M059J (cell line): Measurements from ENCODE around the gene ATG101. TPM values are rescaled to one million over a fixed set of nuclear protein-coding genes. Genes with fewer than 3 reads are reported as not detected.

Experiments
- DNase-seq: peaks from one replicate; pipeline ENCODE4 v3.0.0-alpha.2; 2012; ENCODE audit warnings: low read depth
- total RNA-seq: library from RNA; depleted of rRNA; stranded (reverse); fragments of >200 nt; shearing (Covaris generic); gene quantifications from 2 replicates; pipeline ENCODE4 v1.2.3, GENCODE V29; 2014; rRNA removed

ATG101 gene, protein sequence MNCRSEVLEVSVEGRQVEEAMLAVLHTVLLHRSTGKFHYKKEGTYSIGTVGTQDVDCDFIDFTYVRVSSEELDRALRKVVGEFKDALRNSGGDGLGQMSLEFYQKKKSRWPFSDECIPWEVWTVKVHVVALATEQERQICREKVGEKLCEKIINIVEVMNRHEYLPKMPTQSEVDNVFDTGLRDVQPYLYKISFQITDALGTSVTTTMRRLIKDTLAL
- total RNA-seq = 52.6 and 62.0 TPM in 2 replicates

DNA sequence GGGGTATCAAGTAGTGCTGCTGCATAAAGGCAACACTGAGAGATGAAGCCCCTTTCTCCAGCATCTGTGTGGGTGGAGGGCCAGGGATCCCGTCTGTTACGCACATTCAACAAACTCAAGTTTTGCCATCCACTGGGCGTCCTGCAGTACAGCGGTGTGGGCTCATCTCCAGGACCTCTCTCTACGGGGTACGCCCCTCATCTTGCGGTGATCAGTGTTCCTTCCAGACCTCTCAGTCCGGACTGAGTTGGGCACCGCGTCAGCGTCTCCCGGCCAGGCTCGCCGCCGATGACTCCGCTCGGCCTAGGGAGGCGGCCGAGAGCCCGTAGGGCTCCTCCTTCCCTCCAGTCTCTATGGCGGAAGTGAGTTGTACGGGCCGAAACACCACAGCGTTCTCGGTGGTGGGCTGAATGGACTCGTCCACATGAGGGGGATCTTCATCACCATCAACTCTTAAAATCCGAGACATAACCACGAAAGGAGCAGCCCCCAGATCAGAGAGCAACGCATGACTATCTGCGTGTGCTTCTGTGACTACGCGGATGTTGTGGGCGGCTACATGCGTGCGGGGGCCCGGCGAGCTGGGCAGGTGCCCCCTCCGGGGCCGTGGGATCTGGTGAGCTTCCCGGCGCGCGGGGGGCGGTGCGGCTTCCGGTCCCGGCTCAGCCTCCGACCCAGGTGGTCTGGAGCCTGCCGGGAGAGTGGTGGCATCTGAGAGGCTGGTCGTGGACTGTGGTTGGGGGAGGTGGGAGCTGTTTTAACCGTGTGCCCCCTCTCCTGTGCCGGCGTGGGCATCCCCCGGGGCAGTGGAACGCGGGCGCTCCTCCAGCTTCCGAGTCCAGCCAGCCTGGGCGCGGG lies at the start of gene ATG101:
Gene ATG101 (plus strand): TSS at position 652 of the 858 bp plus-strand sequence. CDS start 3,673 bp downstream, outside the sequence.
- DNase-seq = peak; percentile 89

DNA sequence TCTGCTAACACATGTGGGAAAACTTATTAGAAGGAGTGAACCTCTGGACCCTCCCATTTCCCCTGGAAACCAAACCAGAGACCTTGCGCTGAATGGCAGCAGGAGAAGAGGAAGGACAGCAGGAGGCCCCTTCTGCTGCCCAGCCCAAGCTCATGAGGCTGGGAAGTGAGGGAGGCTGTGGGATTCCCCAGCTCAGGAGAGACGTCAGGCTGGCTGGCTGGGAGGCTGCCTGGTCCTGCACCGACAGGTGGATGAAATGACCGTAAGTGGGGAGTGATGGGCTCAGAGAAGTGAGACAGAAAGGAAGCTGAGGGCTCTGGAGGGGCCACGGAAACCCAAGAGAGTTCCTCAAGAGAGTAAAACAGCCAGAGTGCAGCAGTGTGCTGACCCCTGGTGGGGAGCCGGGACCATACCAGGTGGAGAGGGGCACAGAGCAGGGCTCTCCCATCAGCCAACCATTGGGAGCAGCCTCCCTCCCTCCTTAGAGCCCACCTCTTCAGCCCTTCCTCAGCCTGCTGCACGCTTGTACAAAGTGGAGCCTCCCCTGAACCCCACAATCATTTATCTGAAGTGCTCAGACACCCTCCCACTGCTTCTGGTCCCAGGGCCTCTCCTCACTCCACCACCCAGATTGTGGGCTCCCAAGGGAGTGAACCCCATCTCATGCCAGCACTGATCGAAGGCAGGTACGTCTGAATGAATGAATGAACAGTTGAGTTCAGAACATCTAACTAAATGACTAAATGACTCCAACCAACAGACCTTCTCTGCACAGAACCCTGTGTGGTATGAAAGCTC lies 49.0 kb upstream of the ATG101 start:
- DNase-seq = peak; percentile 39

DNA sequence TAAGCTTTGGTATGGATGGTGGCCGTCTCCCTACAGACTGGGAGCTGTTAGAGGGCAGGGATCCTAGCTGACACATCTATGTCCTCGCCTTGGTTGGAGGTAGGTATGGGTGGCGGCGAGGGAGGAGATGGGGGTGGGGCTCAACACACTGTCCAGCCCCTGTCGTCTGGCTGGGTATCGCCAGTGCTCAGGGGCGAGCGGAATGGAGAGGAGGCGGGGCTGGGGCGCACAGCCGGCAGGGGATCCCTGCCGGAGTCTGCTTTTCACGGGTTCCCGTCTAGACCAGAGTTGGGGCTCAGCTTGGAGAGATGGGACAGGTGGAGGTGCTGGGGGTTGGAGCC lies 47.0 kb upstream of the ATG101 start:
- peak; percentile 12 for DNase-seq

DNA sequence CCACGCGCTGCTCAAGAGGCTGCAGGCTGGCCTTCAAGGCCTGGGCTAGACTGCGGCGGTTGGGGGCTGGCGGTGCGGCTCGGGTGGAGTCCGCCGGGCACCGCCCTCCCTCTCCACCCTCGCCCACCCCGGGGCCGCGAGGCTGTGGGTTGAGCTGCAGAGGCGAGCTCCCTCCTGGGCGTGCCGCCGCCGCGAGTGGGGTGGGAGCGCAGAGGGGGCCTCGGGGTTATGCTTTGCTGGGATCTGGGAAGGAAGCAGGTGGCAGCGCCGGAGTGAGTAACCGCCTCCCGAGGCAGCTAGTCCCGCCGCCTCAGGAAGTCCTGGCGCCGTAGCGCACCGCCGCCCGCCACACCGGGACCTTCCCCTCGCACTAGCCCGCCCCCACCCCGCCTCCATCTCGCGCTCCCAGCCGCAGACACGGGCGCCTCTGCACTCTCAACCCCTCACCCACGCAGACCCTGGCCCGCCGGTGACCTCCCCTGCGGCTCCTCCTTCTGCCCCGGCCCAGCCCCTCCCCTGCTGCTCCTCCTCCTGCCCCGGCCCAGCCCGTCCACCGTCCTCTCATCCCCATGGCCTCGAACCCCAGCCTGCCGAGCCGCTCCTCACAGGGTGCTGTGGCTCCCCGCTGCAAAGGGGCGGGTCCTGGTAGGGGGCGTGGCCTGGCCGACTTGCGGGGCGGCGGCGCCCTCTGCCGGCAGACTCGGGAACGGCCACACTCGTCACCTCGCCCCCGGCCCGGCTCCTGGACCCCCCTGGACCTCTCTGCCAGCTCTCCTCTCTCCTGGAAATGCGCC lies 46.4 kb upstream of the ATG101 start:
- DNase-seq = peak; percentile 57

DNA sequence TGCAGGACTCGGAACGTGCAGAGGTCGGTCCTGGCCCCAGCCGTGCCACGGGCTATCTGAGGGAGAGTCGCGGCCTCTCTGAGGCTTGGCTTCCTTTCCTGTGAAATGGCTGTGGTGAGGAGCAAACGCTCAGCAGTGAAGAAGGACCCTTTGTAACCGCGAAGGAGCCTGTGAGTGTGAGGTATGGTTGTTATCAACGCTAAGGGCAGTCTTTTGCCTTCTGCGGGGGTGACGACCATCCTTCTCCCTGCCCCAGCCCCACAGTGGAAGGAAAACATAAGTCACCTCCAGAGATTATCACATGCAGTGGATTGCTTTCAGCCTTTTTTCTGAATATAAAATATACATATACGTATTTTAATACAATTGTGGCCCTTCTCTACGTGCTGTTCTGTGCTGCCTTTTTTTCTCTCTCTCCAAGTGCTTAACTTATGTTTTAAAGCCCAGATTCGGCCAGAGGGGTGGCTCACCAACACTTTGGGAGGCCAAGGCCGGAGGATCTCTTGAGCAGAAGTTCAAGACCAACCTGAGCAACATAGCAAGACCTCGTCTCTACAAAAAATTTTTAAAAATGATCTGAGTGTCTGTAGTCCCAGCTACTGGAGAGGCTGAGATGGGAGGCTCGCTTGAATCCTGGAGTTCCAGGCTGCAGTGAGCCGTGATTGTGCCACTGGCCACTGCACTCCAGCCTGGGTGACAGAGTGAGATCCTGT lies 45.6 kb upstream of the ATG101 start:
- DNase-seq = no peak

DNA sequence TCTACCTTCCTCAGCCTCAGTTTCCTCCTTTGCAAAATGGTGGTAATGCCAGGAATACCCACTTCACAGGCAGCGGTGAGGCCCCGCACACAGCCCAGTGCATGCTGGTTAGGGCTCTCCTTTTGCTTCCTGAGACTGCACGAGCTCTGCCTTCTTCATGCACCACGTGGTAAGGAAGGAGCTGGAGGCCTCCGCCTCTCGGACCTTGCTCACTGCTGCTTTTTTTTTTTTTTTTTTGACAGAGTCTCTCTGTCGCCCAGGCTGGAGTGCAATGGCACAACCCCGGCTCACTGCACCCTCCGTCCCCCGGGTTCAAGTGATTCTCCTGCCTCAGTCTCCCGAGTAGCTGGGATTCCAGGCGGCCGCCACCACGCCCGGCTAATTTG lies 44.9 kb upstream of the ATG101 start:
- no peak for DNase-seq

DNA sequence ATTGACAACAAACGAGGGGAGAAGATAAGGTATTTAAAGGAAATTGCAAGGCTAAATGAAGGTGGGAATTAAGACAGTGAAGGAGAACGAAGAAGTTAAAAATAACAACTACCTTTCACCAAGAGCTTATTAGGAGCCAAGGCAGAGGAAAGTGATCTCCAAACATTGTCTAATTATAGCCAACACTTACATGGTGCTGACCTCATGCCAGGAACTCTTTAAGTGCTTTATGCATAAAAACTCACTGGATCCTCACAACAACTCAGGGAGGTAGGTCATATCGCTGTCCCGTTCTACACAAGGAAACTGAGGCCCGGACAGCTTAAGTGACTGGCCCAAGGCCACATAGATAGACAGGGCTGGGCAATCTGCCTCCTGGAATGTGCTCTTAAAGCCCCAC lies 43.5 kb upstream of the ATG101 start:
- DNase-seq = no peak

DNA sequence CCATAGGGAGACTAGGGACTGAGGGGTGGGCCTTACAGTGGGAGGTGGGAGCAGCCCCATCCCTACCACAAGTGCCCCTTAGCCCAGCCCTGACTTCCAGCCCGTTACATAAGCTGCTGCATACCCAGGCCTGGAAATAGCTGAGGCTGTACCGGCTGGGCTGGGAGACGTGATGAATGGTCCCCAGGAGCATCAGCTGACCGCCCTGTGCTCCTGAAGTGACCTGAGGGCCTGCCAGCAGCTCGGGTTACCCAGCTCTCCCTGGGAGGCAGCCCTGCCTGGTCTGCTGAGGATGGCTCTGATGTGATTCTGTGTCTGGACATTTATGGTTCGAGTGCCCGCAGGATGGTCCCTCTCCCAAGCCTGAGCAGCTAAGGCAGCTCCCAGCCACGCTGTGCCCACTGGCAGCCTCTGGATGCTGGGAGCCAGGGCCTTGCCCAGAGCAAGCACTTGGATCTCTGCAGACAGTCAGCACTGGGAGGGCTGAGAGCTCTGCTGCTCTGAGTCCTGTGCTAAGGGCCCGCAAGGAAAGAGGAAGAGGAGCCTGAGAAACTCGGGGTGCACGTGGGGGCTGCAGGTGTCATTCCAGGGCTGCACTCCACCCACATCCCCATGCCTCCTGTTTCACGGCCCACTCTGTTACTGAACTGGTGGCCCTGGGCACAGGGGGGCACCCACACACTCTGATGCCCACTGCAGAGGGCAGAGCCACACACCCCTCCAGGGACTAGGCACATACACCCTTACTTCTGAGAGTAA lies 42.5 kb upstream of the ATG101 start:
- no peak for DNase-seq

DNA sequence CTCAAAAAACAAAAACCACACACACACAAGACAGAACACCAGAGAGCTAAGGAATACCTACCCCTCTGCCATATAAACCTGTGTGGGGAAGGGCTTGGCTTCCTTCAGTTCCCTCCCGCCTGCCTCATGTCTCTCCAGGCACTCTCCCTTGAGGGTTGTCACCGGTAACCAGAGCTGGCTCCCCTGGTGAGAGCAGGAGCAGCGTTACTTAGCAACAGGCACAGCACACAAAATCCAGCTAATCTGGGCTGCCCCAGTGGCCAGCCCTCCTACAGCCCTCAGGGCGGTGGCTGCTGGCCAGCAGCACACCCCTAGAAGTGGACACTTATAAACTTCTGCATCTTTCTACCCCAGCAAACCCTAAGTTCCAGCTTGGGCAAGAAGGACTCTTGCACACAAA lies 40.1 kb upstream of the ATG101 start:
- peak; percentile 87 for DNase-seq

DNA sequence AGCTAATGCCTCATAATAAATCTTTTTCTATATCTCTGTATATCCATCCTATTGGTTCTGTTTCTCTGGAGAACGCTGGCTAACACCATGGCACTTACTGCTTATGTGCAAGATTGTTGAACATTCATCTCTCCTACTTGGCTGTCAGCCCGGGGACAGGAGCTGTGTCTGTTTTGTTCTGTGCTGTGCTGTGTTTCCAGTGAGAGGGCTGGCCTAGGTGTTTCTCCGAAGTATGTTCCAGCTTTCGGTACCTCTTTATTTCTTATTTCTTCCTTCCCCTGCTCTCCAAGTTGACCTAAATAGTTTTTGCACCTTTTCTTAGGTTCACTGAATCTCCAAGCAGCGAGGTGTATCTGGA lies 37.4 kb upstream of the ATG101 start:
- DNase-seq = peak; percentile 68

DNA sequence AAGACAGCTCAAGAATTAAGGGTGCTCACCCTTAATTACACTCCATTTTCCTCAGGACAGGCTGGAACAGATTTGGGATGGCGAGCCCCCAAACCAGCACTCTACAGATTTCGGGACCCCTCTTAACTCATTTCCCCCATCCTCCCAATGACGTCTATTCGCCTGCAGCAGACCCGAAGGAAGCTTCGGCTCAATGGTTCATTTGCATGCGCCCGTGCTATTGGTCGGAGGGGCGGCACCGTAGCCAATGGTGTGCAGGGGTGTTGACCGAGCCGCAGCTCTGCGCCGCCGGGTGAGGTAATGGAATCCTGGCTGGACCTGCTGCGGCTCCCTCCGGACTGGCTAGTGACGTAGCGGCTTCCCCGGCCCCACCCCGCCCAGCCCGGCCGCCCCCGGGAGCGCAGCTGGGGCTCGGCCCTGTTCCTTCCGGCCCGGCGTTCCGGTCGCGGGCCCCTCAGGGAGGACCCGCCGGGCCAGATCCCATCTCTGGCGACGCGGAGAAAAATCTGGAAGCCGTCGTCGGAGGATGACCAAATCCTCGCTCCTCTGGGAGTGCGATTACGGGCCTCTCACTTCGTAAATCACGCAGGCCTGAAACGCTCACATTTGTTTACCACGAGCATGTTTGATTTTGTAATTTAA lies 36.9 kb upstream of the ATG101 start:
- peak; percentile 94 for DNase-seq

DNA sequence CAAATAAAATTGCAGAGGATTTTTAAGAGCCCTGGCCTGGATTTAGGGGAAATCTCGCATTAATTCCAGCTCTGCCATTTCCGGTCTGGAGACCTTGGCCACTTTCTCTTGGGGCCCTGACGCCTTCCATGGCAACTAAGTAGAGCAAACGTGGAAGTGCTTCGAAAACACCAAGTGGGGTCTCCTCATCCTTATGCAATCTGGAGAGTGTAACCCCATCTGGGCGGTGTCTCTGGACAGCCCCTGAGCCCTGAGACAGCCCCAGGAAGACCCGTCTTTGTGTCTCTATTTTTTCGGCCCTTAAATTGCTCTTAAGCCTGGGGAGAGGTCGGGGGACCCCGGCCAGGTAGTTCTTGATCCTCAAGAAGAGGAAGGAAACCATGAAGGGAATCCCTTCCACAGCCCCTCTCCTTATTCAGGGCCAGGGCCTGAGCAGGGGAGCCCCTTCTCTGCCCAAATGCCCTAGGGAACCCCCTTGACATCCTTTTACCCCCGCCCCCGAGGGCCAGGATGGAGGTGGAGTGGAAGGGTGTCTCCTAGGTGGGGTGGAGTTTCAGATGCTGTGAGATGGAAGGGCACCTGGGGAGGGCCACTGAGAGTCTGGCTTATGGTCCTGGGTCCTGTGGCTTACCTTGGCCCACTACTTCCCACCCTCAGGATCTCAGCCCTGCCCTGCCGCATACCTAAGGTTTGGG lies 36.2 kb upstream of the ATG101 start:
- DNase-seq = no peak

DNA sequence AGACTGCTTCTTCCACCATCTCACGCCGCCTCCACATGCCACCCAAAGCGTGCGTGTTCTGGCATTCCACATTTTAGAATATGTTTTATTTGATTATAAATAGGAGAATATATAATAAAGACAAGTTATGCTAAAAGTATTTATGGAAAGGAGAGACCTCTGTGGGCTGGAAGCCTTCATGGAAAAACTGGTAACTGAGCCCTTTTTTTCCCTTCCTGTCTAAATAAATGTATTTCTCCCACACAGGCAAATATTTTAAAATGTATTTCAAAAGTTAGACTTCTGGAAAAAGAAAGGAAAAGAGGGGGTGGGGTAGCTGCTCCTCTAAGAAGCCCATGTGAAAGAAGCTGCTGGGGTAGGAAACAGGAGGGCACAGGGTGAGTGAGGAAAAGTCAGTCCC lies 34.6 kb upstream of the ATG101 start:
- DNase-seq = no peak

DNA sequence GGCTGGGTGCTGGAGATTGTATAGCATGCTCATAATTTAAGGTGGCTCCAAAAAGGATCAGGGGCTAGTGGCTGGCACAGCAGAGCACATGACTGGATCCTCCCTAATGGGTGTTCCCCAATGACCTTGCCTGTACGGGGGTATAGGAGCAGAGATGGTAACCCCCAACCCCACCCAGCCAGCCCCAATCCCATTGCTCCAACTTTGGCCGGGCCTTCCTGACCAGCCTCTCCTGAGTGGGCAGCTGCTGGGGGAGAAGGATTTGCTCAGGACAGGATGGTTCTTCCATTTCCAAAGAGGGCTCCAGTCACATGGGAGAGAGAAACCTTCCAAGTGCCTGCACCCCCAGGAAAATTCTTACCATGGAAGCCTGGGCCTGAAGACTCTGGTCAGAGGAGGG lies 33.9 kb upstream of the ATG101 start:
- DNase-seq = no peak

DNA sequence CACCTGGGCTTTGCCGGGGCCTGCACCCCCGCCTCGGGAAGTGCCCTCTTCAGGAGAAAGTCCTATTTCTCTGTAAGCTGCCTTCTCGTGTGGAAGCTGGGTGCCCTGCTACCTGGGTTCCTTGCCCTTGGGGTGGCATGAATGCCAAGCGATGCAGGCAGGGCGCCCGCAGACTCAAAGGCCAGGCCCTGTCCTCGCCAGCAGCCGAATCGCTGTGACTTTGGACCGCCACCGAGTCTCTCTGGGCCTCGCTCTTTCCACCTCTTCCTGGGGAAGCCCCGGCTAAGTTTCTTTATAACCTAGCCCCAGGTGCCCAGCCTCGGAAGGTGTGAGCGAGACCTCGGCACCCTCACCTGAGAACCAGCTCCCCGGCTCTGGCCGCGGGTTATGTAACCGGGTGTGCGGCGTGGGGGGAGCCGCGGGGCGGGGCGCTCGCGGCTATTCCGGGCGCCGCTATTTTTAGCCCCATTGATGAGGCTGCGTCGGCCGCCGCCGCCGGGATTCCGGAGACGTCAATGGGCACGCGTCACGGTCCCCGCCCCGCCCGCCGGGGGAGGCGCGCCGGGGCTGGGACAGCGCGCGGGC lies 33.1 kb upstream of the ATG101 start:
- peak; percentile 77 for DNase-seq

DNA sequence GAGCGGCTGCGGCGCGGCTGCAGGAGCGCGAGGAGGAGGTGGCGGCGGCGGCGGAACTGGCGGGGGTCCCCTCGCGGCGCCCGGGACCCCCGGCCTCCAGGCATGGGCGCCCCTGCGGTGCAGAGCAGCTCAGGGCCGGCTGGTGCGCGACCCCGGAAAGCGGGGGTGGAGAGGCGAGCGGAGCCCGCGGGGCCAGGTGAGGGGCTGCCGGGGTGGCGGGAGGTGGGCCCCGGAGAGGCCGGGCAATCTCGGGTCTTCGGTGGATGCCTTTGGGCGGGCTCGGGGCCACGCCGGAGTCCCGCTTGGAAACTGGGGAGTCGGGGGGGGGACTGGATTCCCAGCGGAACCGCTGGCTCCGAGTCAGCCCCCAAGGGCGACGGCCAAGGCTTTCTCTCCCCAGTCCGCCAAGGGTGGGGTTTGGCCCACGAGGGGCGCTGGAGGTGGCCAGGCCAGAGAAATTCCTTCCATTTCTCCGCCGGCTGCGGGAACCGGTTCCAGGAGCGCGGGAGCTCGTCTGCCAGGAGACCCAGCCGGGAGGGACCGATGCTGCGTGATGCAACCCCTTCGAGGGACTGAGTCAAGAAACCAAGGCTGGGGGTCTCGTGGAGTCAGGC lies 32.4 kb upstream of the ATG101 start:
- DNase-seq = peak; percentile 33

DNA sequence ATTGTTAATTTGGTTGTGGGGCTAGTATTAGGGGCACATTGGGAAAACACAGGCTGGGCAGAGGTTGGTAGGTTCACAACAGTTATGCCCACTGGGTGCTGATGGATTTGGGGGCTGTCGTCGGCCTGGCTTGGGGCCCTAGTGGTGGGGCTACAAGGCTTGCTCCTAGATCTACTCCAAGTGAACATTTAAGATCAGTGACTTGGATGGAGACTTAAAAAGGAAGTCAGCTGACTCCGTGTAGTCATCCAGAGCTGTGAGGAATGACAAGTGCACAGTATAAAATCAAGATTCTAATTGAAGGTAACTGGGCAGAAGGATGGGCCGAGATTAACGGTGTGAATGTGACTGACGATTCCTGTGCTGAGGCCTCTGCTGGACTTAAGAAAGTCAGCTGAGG lies 31.3 kb upstream of the ATG101 start:
- DNase-seq = peak; percentile 18

DNA sequence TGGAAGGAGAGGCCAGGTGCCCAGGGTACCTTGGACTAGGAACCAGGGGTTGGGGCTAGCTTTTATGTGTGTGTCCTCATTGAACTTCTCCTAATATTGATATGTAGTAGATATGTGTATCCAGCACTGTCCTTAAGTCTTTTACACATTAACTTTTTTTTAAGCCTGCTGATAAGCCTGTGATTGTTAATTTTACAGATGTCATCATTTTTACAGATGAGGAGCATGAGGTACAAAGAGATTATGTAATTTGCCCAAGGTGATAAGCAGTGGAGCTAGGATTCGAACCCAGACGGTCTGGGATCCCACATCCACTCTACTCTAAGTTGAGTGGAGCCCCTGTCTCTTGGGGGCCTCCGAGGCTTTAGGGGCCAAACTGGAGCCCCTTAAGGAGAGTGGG lies 28.7 kb upstream of the ATG101 start:
- no peak for DNase-seq
